Measurements from ENCODE around the gene UROC1.

Gene UROC1

GRCh38 chr3:126472277-126473006 is 45.1 kb downstream of the UROC1 start:
- 84% methylated on average over 8 of the region's 8 CpGs for WGBS
- Histone ChIP-seq H3K79me1 (replicated peaks; ENCODE audit: low read length, poor library complexity, severe bottlenecking) (peaks cover 43% of the 10 kb centered on the region), H2BK12ac (ENCODE audit: low read length in 2 of 2) (no peak overlapping the region), H3K4me3 (ENCODE audit: insufficient read depth in 1 of 2, low read depth in 1 of 2, low read length in 2 of 2) (peak overlapping the region in 1 of 2 experiments; percentile 89), H2BK15ac (ENCODE audit: low read depth, poor library complexity, severe bottlenecking) (no peak overlapping the region), H3K27me3 (ENCODE audit: control insufficient read depth in 1 of 2, insufficient read depth in 1 of 2, low read length in 2 of 2) (no peaks in the 10 kb centered on the region), H2AK5ac (ENCODE audit: low read length, severe bottlenecking) (no peak overlapping the region), H2AFZ (ENCODE audit: low read depth, low read length) (no peak overlapping the region), H3K4me1 (ENCODE audit: control insufficient read depth, insufficient read depth, low read depth, low read length) (peaks cover 33% of the 10 kb centered on the region), H4K8ac (ENCODE audit: low read length) (no peak overlapping the region), H3K9ac (ENCODE audit: low read length) (peak overlapping the region; percentile 68), H3K36me3 (ENCODE audit: control insufficient read depth in 1 of 2, insufficient read depth in 2 of 2, low read depth in 1 of 2, low read length in 2 of 2) (peaks cover 32 to 53% of the 10 kb centered on the region in 2 experiments), H3K14ac (ENCODE audit: low read length in 2 of 2) (no peak overlapping the region), H3K18ac (ENCODE audit: low read depth in 1 of 2, low read length in 2 of 2) (no peak overlapping the region), H4K91ac (ENCODE audit: low read length) (no peak overlapping the region), H3K23ac (ENCODE audit: low read length in 2 of 2) (no peak overlapping the region), H2BK120ac (ENCODE audit: low read depth, low read length) (no peak overlapping the region), H3K9me3 (ENCODE audit: control insufficient read depth, low read length) (no peaks in the 10 kb centered on the region), H3K4me2 (ENCODE audit: low read length, poor library complexity, severe bottlenecking) (no peak overlapping the region), H3K4ac (ENCODE audit: low read depth in 1 of 2, low read length in 2 of 2) (no peak overlapping the region), H3K27ac (ENCODE audit: low read length, poor library complexity, severe bottlenecking) (no peak overlapping the region), H2BK5ac (ENCODE audit: low read depth, low read length, poor library complexity, severe bottlenecking) (no peak overlapping the region)
- DNase-seq = peak; percentile 94

GRCh38 chr3:126469479-126469878 is 48.1 kb downstream of the UROC1 start:
- H3K79me1 ChIP-seq (replicated peaks; ENCODE audit: low read length, poor library complexity, severe bottlenecking) = peaks cover 64% of the 10 kb centered on the region
- no peak overlapping the region for H2AFZ ChIP-seq (ENCODE audit: low read depth, low read length)
- H3K27me3 ChIP-seq (ENCODE audit: control insufficient read depth in 1 of 2, insufficient read depth in 1 of 2, low read length in 2 of 2) = no peaks in the 10 kb centered on the region
- H4K8ac ChIP-seq (ENCODE audit: low read length) = no peak overlapping the region
- no peak overlapping the region for H2BK12ac ChIP-seq (ENCODE audit: low read length in 2 of 2)
- H2BK15ac ChIP-seq (ENCODE audit: low read depth, poor library complexity, severe bottlenecking) = no peak overlapping the region
- 99% methylated on average over 10 of the region's 11 CpGs for WGBS
- no peak overlapping the region for H3K23ac ChIP-seq (ENCODE audit: low read length in 2 of 2)
- peaks cover 59 to 82% of the 10 kb centered on the region in 2 experiments for H3K36me3 ChIP-seq (ENCODE audit: control insufficient read depth in 1 of 2, insufficient read depth in 2 of 2, low read depth in 1 of 2, low read length in 2 of 2)
- H3K27ac ChIP-seq (ENCODE audit: low read length, poor library complexity, severe bottlenecking) = no peak overlapping the region
- no peak for DNase-seq
- H4K91ac ChIP-seq (ENCODE audit: low read length) = no peak overlapping the region
- no peak overlapping the region for H3K14ac ChIP-seq (ENCODE audit: low read length in 2 of 2)
- no peak overlapping the region for H3K18ac ChIP-seq (ENCODE audit: low read depth in 1 of 2, low read length in 2 of 2)
- no peak overlapping the region for H3K4me3 ChIP-seq (ENCODE audit: insufficient read depth in 1 of 2, low read depth in 1 of 2, low read length in 2 of 2)
- no peak overlapping the region for H2AK5ac ChIP-seq (ENCODE audit: low read length, severe bottlenecking)
- no peak overlapping the region for H3K4me2 ChIP-seq (ENCODE audit: low read length, poor library complexity, severe bottlenecking)
- H2BK5ac ChIP-seq (ENCODE audit: low read depth, low read length, poor library complexity, severe bottlenecking) = no peak overlapping the region
- no peak overlapping the region for H2BK120ac ChIP-seq (ENCODE audit: low read depth, low read length)
- no peak overlapping the region for H3K9ac ChIP-seq (ENCODE audit: low read length)
- H3K4me1 ChIP-seq (ENCODE audit: control insufficient read depth, insufficient read depth, low read depth, low read length) = peaks cover 23% of the 10 kb centered on the region
- H3K9me3 ChIP-seq (ENCODE audit: control insufficient read depth, low read length) = no peaks in the 10 kb centered on the region
- H3K4ac ChIP-seq (ENCODE audit: low read depth in 1 of 2, low read length in 2 of 2) = no peak overlapping the region

DNA sequence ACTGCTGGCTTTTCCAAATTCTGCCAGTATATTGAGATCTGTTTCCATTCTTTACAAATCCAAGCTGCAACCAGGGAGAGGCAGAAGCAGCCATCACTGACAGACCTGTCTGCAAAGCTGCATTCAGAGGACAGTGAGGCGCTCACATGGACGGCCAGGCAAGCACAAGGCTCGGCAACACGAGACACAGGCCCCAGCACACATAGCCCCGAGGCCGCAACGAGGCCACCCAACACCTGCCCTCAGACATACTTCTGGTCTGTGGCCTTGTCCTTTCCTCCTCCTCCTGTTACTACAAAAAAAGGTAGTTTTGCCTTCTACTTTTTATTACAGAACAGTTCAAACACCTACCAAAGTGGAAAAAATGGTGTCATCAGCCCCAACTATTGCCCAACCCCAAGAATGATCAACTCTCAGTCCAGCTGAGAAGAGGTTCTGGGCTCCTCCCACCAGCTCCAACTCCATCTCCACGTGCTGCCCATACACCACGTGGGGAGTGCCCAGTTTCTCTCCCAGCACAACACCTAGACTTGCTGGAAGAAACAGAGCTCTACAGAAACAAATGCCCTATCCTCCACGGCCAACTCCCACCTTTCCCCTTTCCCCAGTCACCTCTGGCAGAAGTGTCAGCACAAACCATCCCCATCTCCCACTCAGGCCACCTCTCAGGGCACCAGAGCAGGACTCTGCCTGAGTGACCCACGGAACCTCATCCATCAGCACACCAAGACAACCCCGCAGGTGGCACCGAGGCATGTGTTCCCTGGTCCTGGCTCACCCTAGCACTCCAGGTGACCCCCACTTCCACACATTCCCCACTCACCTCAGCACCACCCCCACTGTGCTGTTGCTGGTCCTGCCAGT is 49.3 kb downstream of the UROC1 start:
- H2BK5ac ChIP-seq (ENCODE audit: low read depth, low read length, poor library complexity, severe bottlenecking) = no peak overlapping the region
- no peak overlapping the region for H3K27ac ChIP-seq (ENCODE audit: low read length, poor library complexity, severe bottlenecking)
- H2BK120ac ChIP-seq (ENCODE audit: low read depth, low read length) = no peak overlapping the region
- peak; percentile 26 for DNase-seq
- no peak overlapping the region for H3K14ac ChIP-seq (ENCODE audit: low read length in 2 of 2)
- no peak overlapping the region for H4K91ac ChIP-seq (ENCODE audit: low read length)
- 96% methylated on average over 13 of the region's 13 CpGs for WGBS
- H3K18ac ChIP-seq (ENCODE audit: low read depth in 1 of 2, low read length in 2 of 2) = no peak overlapping the region
- H3K36me3 ChIP-seq (ENCODE audit: control insufficient read depth in 1 of 2, insufficient read depth in 2 of 2, low read depth in 1 of 2, low read length in 2 of 2) = peaks cover 63 to 89% of the 10 kb centered on the region in 2 experiments
- H3K4me2 ChIP-seq (ENCODE audit: low read length, poor library complexity, severe bottlenecking) = no peak overlapping the region
- no peak overlapping the region for H3K4me3 ChIP-seq (ENCODE audit: insufficient read depth in 1 of 2, low read depth in 1 of 2, low read length in 2 of 2)
- no peak overlapping the region for H2BK12ac ChIP-seq (ENCODE audit: low read length in 2 of 2)
- H3K4me1 ChIP-seq (ENCODE audit: control insufficient read depth, insufficient read depth, low read depth, low read length) = peaks cover 16% of the 10 kb centered on the region
- H3K4ac ChIP-seq (ENCODE audit: low read depth in 1 of 2, low read length in 2 of 2) = no peak overlapping the region
- no peak overlapping the region for H2AFZ ChIP-seq (ENCODE audit: low read depth, low read length)
- H3K9ac ChIP-seq (ENCODE audit: low read length) = no peak overlapping the region
- no peak overlapping the region for H4K8ac ChIP-seq (ENCODE audit: low read length)
- H2BK15ac ChIP-seq (ENCODE audit: low read depth, poor library complexity, severe bottlenecking) = no peak overlapping the region
- peaks cover 66% of the 10 kb centered on the region for H3K79me1 ChIP-seq (replicated peaks; ENCODE audit: low read length, poor library complexity, severe bottlenecking)
- no peak overlapping the region for H2AK5ac ChIP-seq (ENCODE audit: low read length, severe bottlenecking)
- no peak overlapping the region for H3K23ac ChIP-seq (ENCODE audit: low read length in 2 of 2)
- H3K27me3 ChIP-seq (ENCODE audit: control insufficient read depth in 1 of 2, insufficient read depth in 1 of 2, low read length in 2 of 2) = no peaks in the 10 kb centered on the region
- H3K9me3 ChIP-seq (ENCODE audit: control insufficient read depth, low read length) = no peaks in the 10 kb centered on the region

- H3K9me3 ChIP-seq (ENCODE audit: control insufficient read depth, low read length) = no peaks in the 10 kb centered on the region
- no peak for DNase-seq
- no peak overlapping the region for H2AFZ ChIP-seq (ENCODE audit: low read depth, low read length)
- H2BK120ac ChIP-seq (ENCODE audit: low read depth, low read length) = no peak overlapping the region
- H3K27ac ChIP-seq (ENCODE audit: low read length, poor library complexity, severe bottlenecking) = no peak overlapping the region
- no peak overlapping the region for H3K4me2 ChIP-seq (ENCODE audit: low read length, poor library complexity, severe bottlenecking)
- no peak overlapping the region for H3K23ac ChIP-seq (ENCODE audit: low read length in 2 of 2)
- H4K8ac ChIP-seq (ENCODE audit: low read length) = no peak overlapping the region
- peaks cover 67% of the 10 kb centered on the region for H3K79me1 ChIP-seq (replicated peaks; ENCODE audit: low read length, poor library complexity, severe bottlenecking)
- no peak overlapping the region for H2BK5ac ChIP-seq (ENCODE audit: low read depth, low read length, poor library complexity, severe bottlenecking)
- 84% methylated on average over 7 of the region's 8 CpGs for WGBS
- H2AK5ac ChIP-seq (ENCODE audit: low read length, severe bottlenecking) = no peak overlapping the region
- H3K4me3 ChIP-seq (ENCODE audit: insufficient read depth in 1 of 2, low read depth in 1 of 2, low read length in 2 of 2) = no peak overlapping the region
- peaks cover 67 to 92% of the 10 kb centered on the region in 2 experiments for H3K36me3 ChIP-seq (ENCODE audit: control insufficient read depth in 1 of 2, insufficient read depth in 2 of 2, low read depth in 1 of 2, low read length in 2 of 2)
- H3K18ac ChIP-seq (ENCODE audit: low read depth in 1 of 2, low read length in 2 of 2) = no peak overlapping the region
- no peak overlapping the region for H3K9ac ChIP-seq (ENCODE audit: low read length)
- no peak overlapping the region for H3K4ac ChIP-seq (ENCODE audit: low read depth in 1 of 2, low read length in 2 of 2)
- H2BK12ac ChIP-seq (ENCODE audit: low read length in 2 of 2) = no peak overlapping the region
- H3K27me3 ChIP-seq (ENCODE audit: control insufficient read depth in 1 of 2, insufficient read depth in 1 of 2, low read length in 2 of 2) = no peaks in the 10 kb centered on the region
- no peak overlapping the region for H2BK15ac ChIP-seq (ENCODE audit: low read depth, poor library complexity, severe bottlenecking)
- H4K91ac ChIP-seq (ENCODE audit: low read length) = no peak overlapping the region
- peaks cover 10% of the 10 kb centered on the region for H3K4me1 ChIP-seq (ENCODE audit: control insufficient read depth, insufficient read depth, low read depth, low read length)
- no peak overlapping the region for H3K14ac ChIP-seq (ENCODE audit: low read length in 2 of 2)
Observed at GRCh38 chr3:126467611-126467955, 50.0 kb downstream of the UROC1 start.
